K562 (cell line): ENCODE results near the gene ANKRD16. TPM values are rescaled to one million over a fixed set of nuclear protein-coding genes. Genes with fewer than 3 reads are reported as not detected.

Experiments used
- ATAC-seq: fragments of 200-7000 bp; cut with Tn5 transposase; 3 replicates; pipeline ENCODE4 v1.9.1; 2020; ENCODE audit warnings: moderate library complexity
- BruUV-seq: library from RNA; stranded (reverse); fragments of 400-500 nt; replicated peaks from 2 replicates; lab custom pipeline; 2021; lab: Mats Ljungman, UMichigan
- CTCF ChIA-PET: fragments of 300-600 bp; formaldehyde crosslinking; extraction: SDS; loops from one replicate; lab custom pipeline; 2021; ENCODE audit warnings: low intra/inter-chr PET ratio; lab: Yijun Ruan, JAX
- POLR2A ChIA-PET: fragments of 300-600, 350-650 bp; sonication (Branson Sonifier 250); formaldehyde crosslinking; extraction: SDS; loops from one replicate; lab custom pipeline; 2021; ENCODE audit warnings: antibody characterized with exemption, inconsistent platforms; lab: Yijun Ruan, JAX
- DNase-seq, 4 experiments: peaks; one replicate each; pipeline versions ENCODE4 v3.0.0 to v3.0.0-alpha.2; 2011 to 2018; ENCODE audit warnings: low spot score in 3 of 4, mixed read lengths in 3 of 4; ENCODE audit errors: extremely low read depth in 1 of 4
- FAIRE-seq: peaks from 2 replicates; lab custom pipeline; 2011; peaks lifted over from hg19 to GRCh38; lab: Jason Lieb, UNC
- H2AFZ ChIP-seq: 2 replicates; pipeline ENCODE4 v1.6.0; 2011; ENCODE audit warnings: low read depth, low read length, control low read depth, inconsistent platforms
- H3K27ac ChIP-seq: fragments of 200-600 bp; 3 replicates; pipeline ENCODE4 v1.8.0; 2011; ENCODE audit warnings: low read depth, mild to moderate bottlenecking, control low read depth, inconsistent platforms, low read length, moderate library complexity, mixed read lengths; ENCODE audit errors: extremely low read depth
- H3K27me3 ChIP-seq, 2 experiments: fragments of 300-600 bp in 1 of 2; 2 replicates in 1 of 2; 3 replicates in 1 of 2; pipeline versions ENCODE4 v1.6.0 to v1.8.0; 2011; ENCODE audit warnings: inconsistent platforms in 2 of 2, low read length in 2 of 2, mild to moderate bottlenecking in 1 of 2, mixed read lengths in 1 of 2, moderate library complexity in 1 of 2; ENCODE audit not compliant: control insufficient read depth in 2 of 2, insufficient read depth in 2 of 2
- H3K36me3 ChIP-seq: fragments of 300-600 bp; 3 replicates; pipeline ENCODE4 v1.8.0; 2011; ENCODE audit warnings: mild to moderate bottlenecking, low read length, inconsistent platforms; ENCODE audit not compliant: control insufficient read depth, insufficient read depth
- H3K4me1 ChIP-seq, 2 experiments: fragments of 200-600 bp in 1 of 2; replicated peaks in 1 of 2; 2 replicates in 1 of 2; 3 replicates in 1 of 2; pipeline versions ENCODE4 v1.5.1 to v1.8.0; 2011; ENCODE audit warnings: inconsistent platforms in 2 of 2, low read length in 2 of 2, mild to moderate bottlenecking in 1 of 2, mixed read lengths in 1 of 2, moderate library complexity in 1 of 2; ENCODE audit not compliant: control insufficient read depth in 2 of 2, insufficient read depth in 2 of 2
- H3K4me2 ChIP-seq: 2 replicates; pipeline ENCODE4 v1.6.1; 2011; ENCODE audit warnings: low read length, control low read depth, inconsistent platforms, mixed read lengths; ENCODE audit not compliant: insufficient read depth
- H3K4me3 ChIP-seq: fragments of 200-600 bp; sonication (generic), shearing (Covaris generic); 2 replicates; pipeline ENCODE4 v1.5.1; 2016; ENCODE audit warnings: control low read depth, inconsistent platforms
- H3K79me2 ChIP-seq: fragments of 200-600 bp; 3 replicates; pipeline ENCODE4 v1.8.0; 2011; ENCODE audit warnings: low read length, inconsistent platforms; ENCODE audit not compliant: control insufficient read depth, insufficient read depth
- H3K9ac ChIP-seq, 2 experiments: 2 replicates each; pipeline versions ENCODE4 v1.6.0 to v1.6.1; 2011; ENCODE audit warnings: low read depth in 2 of 2, low read length in 2 of 2, control low read depth in 1 of 2, inconsistent platforms in 1 of 2, mild to moderate bottlenecking in 1 of 2, mixed read lengths in 1 of 2; ENCODE audit not compliant: insufficient read depth in 1 of 2
- H3K9me1 ChIP-seq: one replicate; pipeline ENCODE4 v1.6.0; 2011; ENCODE audit warnings: inconsistent platforms, mild to moderate bottlenecking, low read length, moderate library complexity; ENCODE audit not compliant: control insufficient read depth, insufficient read depth
- H3K9me3 ChIP-seq: replicated peaks from 2 replicates; pipeline ENCODE4 v1.5.1; 2011; ENCODE audit warnings: low read depth, low read length, inconsistent platforms; ENCODE audit not compliant: control insufficient read depth, insufficient read depth
- H4K20me1 ChIP-seq: replicated peaks from 2 replicates; pipeline ENCODE4 v1.6.1; 2011; ENCODE audit warnings: low read length, inconsistent platforms, mixed read lengths; ENCODE audit not compliant: control insufficient read depth, insufficient read depth
- FOXP1 ChIP-seq: sonication (generic); formaldehyde crosslinking; IDR thresholded peaks from 2 replicates; pipeline ENCODE4 v1.8.0; 2022; ENCODE audit warnings: mild to moderate bottlenecking, missing genetic modification reagents
- MAFG ChIP-seq: fragments of 450-650 bp; conservative IDR thresholded peaks from 2 replicates; pipeline ENCODE4 v1.6.1; 2016; ENCODE audit warnings: missing genetic modification characterization, missing compliant biosample characterization
- MBD2 ChIP-seq: sonication (generic); IDR thresholded peaks from 2 replicates; pipeline ENCODE4 v1.6.1; 2016; ENCODE audit warnings: low read depth, borderline replicate concordance
- MCM7 ChIP-seq, 2 experiments: fragments of 450-650 bp; IDR thresholded peaks; 2 replicates each; pipeline ENCODE4 v1.6.1; 2016 to 2018
- MEF2A ChIP-seq: IDR thresholded peaks from 2 replicates; pipeline ENCODE4 v1.6.1; 2011; ENCODE audit warnings: low read depth, mild to moderate bottlenecking, low read length, moderate library complexity; ENCODE audit not compliant: control insufficient read depth
- NFIC ChIP-seq: fragments of 450-650 bp; IDR thresholded peaks from 2 replicates; pipeline ENCODE4 v1.6.1; 2017; ENCODE audit warnings: mild to moderate bottlenecking, inconsistent platforms
- TAF9B ChIP-seq: fragments of 450-650 bp; IDR thresholded peaks from 2 replicates; pipeline ENCODE4 v1.6.1; 2018; ENCODE audit warnings: mild to moderate bottlenecking; ENCODE audit not compliant: partially characterized antibody
- TCF3 ChIP-seq: sonication (generic); formaldehyde crosslinking; IDR thresholded peaks from 2 replicates; pipeline ENCODE4 v1.4.0; 2020; ENCODE audit warnings: mild to moderate bottlenecking, missing genetic modification reagents
- ZNF175 ChIP-seq: fragments of 200-800 bp; sonication (Bioruptor generic); IDR thresholded peaks from 2 replicates; pipeline ENCODE4 v1.6.1; 2016; ENCODE audit warnings: low read depth, mild to moderate bottlenecking, missing genetic modification characterization, missing compliant biosample characterization
- WGBS: fragments of 100-300 bp; shearing (Covaris generic); methylation state at CpG from one replicate; pipeline ENCODE4 v1.1.6; 2016; ENCODE audit warnings: low coverage, mixed read lengths; ENCODE audit not compliant: insufficient coverage; ENCODE audit errors: missing lambda C conversion rate; 5-methylcytosine and 5-hydroxymethylcytosine counted together
- in situ Hi-C: fragments of 300-500 bp; cut with MboI; formaldehyde crosslinking; loops from 4 replicates; pipeline ENCODE4 v1.15.0; 2018; ENCODE audit warnings: inconsistent platforms, mixed read lengths
- intact Hi-C: fragments of 100-400 bp; cut with micrococcal nuclease; formaldehyde crosslinking; loops from 2 replicates; pipeline ENCODE4 v1.14.2; 2022
- polyA plus RNA-seq, 8 experiments: library from polyadenylated mRNA; depleted of rRNA in 4 of 8; stranded (reverse) in 5 of 8; unstranded in 3 of 8; fragments of >200 nt; fragmentation: Nextera tagmentation in 2 of 8; fragmentation: Illumina TruSeq in 1 of 8; extraction: Ambion mirVana in 2 of 8; extraction: Trizol in 1 of 8; gene quantifications; 2 replicates each; pipeline versions ENCODE4 v1.2.1 to v1.2.3, GENCODE V29; 2011 to 2014; ENCODE audit warnings: inconsistent platforms in 1 of 8, missing spikeins in 1 of 8
- total RNA-seq, 7 experiments: library from RNA; depleted of rRNA in 6 of 7; stranded (reverse); fragments of >200 nt in 6 of 7; fragmentation: Illumina TruSeq in 2 of 7; extraction: Trizol in 2 of 7; gene quantifications; 2 replicates each; pipeline versions ENCODE4 v1.2.1 to v1.2.3, GENCODE V29; 2011 to 2021; ENCODE audit warnings: low replicate concordance in 1 of 7
- TF ChIP-seq, protein P1 (sequence below): fragments of 250-450 bp; sonication (Bioruptor Pico); IDR thresholded peaks from 2 replicates; pipeline ENCODE4 v1.4.0; 2020; ENCODE audit warnings: mild to moderate bottlenecking
- TF ChIP-seq, protein P2 (sequence below): fragments of 250-450 bp; sonication (Bioruptor Pico); IDR thresholded peaks from 2 replicates; pipeline ENCODE4 v1.4.0; 2020; ENCODE audit warnings: borderline replicate concordance

Gene ANKRD16
- total and polyA plus RNA-seq, 9 of the 15 experiments (the other 6 are each of a cell fraction or from before 2014, with no cell fraction given) = 1.5 to 16.0 (median 9.5) TPM

DNA sequence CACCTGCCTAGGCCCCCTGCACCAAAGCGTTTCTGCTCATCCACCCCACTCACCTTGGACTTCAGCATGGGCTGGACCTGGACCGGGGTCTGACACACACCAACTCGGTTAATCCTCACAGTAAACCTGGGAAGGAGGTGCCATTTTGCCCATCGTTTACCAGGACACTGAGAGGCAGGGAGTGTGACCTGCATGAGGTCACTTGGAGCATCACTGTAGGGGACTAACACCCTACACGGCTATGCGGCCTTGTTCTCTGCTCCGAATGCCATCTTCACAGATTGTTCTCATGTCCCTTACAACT, 33.0 kb downstream of the ANKRD16 start (continued):
- TF ChIP-seq MBD2 (no peak), MEF2A (no peak), ZNF175 (CRISPR knock-in tag) (no peak), TAF9B (no peak), FOXP1 (CRISPR knock-in tag) (no peak), MCM7 (IDR thresholded peaks at IDR 0.05) (no peak), MAFG (tag) (no peak), TCF3 (CRISPR knock-in tag) (no peak)
- TF ChIP-seq, protein P1, sequence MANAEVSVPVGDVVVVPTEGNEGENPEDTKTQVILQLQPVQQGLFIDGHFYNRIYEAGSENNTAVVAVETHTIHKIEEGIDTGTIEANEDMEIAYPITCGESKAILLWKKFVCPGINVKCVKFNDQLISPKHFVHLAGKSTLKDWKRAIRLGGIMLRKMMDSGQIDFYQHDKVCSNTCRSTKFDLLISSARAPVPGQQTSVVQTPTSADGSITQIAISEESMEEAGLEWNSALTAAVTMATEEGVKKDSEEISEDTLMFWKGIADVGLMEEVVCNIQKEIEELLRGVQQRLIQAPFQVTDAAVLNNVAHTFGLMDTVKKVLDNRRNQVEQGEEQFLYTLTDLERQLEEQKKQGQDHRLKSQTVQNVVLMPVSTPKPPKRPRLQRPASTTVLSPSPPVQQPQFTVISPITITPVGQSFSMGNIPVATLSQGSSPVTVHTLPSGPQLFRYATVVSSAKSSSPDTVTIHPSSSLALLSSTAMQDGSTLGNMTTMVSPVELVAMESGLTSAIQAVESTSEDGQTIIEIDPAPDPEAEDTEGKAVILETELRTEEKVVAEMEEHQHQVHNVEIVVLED (CRISPR knock-in tag) = no peak
- TF ChIP-seq, all 486 proteins: peak for 0

DNA sequence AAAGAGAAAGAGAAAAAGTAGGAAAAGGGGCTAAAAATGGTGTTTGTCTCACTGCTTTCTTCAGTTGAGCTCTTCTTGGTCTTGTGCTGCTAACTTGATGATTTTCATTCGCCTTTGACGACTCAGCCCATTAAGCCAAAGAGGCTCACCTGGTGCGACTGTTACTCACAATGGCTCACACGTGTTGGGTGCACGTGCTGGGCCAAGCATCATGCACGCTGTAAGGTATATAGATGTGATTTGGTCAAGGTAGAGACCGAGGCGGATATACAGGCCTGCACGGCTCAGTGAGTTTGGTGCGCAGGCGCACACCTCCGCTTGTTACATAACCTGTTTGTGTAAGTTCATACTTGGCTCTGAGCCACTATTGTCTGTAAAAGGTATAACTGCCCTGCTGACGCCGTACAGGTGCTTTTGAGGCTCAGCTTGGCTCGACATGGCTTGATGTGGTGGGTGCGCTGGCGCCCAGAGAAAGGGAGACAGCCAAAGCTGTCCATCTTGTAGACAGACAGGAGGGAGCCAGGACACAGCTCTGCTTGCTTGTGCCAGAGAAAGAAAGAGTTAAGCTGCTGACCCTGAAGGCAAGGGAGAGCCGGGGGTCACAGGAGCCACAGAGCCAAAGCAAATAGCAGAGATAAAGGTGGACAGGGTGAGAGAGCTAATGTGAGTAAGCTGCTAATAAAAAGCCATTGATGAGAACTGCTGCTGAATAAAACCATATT, 33.6 kb downstream of the ANKRD16 start:
- Histone ChIP-seq H3K9ac (no peak overlapping the region), H3K4me2 (no peak overlapping the region), H2AFZ (no peak overlapping the region), H3K4me3 (no peak overlapping the region), H3K9me1 (no peaks in the 10 kb centered on the region), H3K9me3 (no peaks in the 10 kb centered on the region), H3K79me2 (no peaks in the 10 kb centered on the region), H3K36me3 (no peaks in the 10 kb centered on the region), H3K27me3 (no peaks in the 10 kb centered on the region), H4K20me1 (no peaks in the 10 kb centered on the region), H3K4me1 (no peaks in the 10 kb centered on the region; a peak in 2 of 5 replicates), H3K27ac (no peak overlapping the region)
- ChIA-PET POLR2A (interaction anchor here (1.5 kb wide), 1 partner anchor 12 kb away, joined by 6 read pairs; no protein-coding TSS in a partner anchor), CTCF (no interaction called here)
- no TSS peak for BruUV-seq
- FAIRE-seq (no peak), DNase-seq (no peak), ATAC-seq (no peak)
- intact Hi-C loops = no loop called here
- in situ Hi-C loops = no loop called here
- TF ChIP-seq NFIC = peak; percentile 60
- TF ChIP-seq, protein P2, sequence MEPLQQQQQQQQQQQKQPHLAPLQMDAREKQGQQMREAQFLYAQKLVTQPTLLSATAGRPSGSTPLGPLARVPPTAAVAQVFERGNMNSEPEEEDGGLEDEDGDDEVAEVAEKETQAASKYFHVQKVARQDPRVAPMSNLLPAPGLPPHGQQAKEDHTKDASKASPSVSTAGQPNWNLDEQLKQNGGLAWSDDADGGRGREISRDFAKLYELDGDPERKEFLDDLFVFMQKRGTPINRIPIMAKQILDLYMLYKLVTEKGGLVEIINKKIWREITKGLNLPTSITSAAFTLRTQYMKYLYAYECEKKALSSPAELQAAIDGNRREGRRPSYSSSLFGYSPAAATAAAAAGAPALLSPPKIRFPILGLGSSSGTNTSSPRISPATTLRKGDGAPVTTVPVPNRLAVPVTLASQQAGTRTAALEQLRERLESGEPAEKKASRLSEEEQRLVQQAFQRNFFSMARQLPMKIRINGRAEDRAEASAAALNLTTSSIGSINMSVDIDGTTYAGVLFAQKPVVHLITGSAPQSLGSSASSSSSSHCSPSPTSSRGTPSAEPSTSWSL (CRISPR knock-in tag) = no peak
- 47% methylated on average over 18 of the region's 18 CpGs for WGBS
